IPS-18a (cell line): ENCODE measurements around the gene ZNF708.
"Not testable (repeated sequence)": the region's sequence is repeated elsewhere in the genome, so short reads cannot be mapped to it uniquely, and the experiment has no call there.

ENCODE experiments used
- H3K27ac ChIP-seq: one replicate; pipeline ENCODE4 v1.5.1; 2013; ENCODE audit warnings: low read length
- H3K27me3 ChIP-seq: one replicate; pipeline ENCODE4 v1.6.1; 2013; ENCODE audit warnings: mild to moderate bottlenecking, low read length; ENCODE audit not compliant: control insufficient read depth, insufficient read depth
- H3K36me3 ChIP-seq: one replicate; pipeline ENCODE4 v1.6.1; 2013; ENCODE audit warnings: low read depth, low read length; ENCODE audit not compliant: control insufficient read depth
- H3K4me1 ChIP-seq: one replicate; pipeline ENCODE4 v1.6.1; 2013; ENCODE audit warnings: low read depth, low read length; ENCODE audit not compliant: control insufficient read depth
- H3K4me3 ChIP-seq: one replicate; pipeline ENCODE4 v1.5.1; 2013; ENCODE audit warnings: low read length
- H3K9ac ChIP-seq: one replicate; pipeline ENCODE4 v1.6.1; 2013; ENCODE audit warnings: mild to moderate bottlenecking, low read length, moderate library complexity
- H3K9me3 ChIP-seq: one replicate; pipeline ENCODE4 v1.6.1; 2013; ENCODE audit warnings: low read depth, low read length; ENCODE audit not compliant: control insufficient read depth

ZNF708 gene

GRCh38 chr19:21321134-21321533 lies 8.1 kb downstream of the ZNF708 start:
- Histone ChIP-seq H3K9me3 (peaks cover 2% of the 10 kb centered on the region), H3K27ac (no peak overlapping the region), H3K36me3 (peaks cover 5% of the 10 kb centered on the region), H3K4me3 (no peak overlapping the region), H3K27me3 (no peaks in the 10 kb centered on the region), H3K9ac (no peak overlapping the region), H3K4me1 (peaks cover 7% of the 10 kb centered on the region)

GRCh38 chr19:21317821-21318220 lies 11.4 kb downstream of the ZNF708 start:
- Histone ChIP-seq H3K4me3 (no peak overlapping the region), H3K9me3 (no peaks in the 10 kb centered on the region), H3K27me3 (no peaks in the 10 kb centered on the region), H3K4me1 (no peaks in the 10 kb centered on the region), H3K9ac (no peak overlapping the region), H3K36me3 (peaks cover 6% of the 10 kb centered on the region), H3K27ac (no peak overlapping the region)

- H3K9me3 ChIP-seq, result no peaks in the 10 kb centered on the region
- no peak overlapping the region for H3K4me3 ChIP-seq
- H3K27ac ChIP-seq, result no peak overlapping the region
- no peaks in the 10 kb centered on the region for H3K4me1 ChIP-seq
- no peaks in the 10 kb centered on the region for H3K27me3 ChIP-seq
- H3K36me3 ChIP-seq, result peaks cover 9% of the 10 kb centered on the region
- H3K9ac ChIP-seq, result no peak overlapping the region
Measured at GRCh38 chr19:21314676-21315075, 14.5 kb downstream of the ZNF708 start.

- not testable (repeated sequence) for H3K9ac ChIP-seq, H3K27ac ChIP-seq, H3K4me3 ChIP-seq, H3K9me3 ChIP-seq, H3K27me3 ChIP-seq, H3K4me1 ChIP-seq
- H3K36me3 ChIP-seq, result peaks cover 12% of the 10 kb centered on the region
Measured at GRCh38 chr19:21312807-21313206, 16.4 kb downstream of the ZNF708 start.

GRCh38 chr19:21308773-21309172 lies 20.4 kb downstream of the ZNF708 start:
- no peak overlapping the region for H3K4me3 ChIP-seq
- no peaks in the 10 kb centered on the region for H3K9me3 ChIP-seq
- peaks cover 26% of the 10 kb centered on the region for H3K36me3 ChIP-seq
- no peaks in the 10 kb centered on the region for H3K4me1 ChIP-seq
- no peak overlapping the region for H3K9ac ChIP-seq
- H3K27ac ChIP-seq, result no peak overlapping the region
- no peaks in the 10 kb centered on the region for H3K27me3 ChIP-seq

- not testable (repeated sequence) for H3K27me3 ChIP-seq
Measured at GRCh38 chr19:21306881-21307479, 22.2 kb downstream of the ZNF708 start.

GRCh38 chr19:21293768-21294167 lies 35.4 kb downstream of the ZNF708 start:
- H3K36me3 ChIP-seq, result peaks cover 34% of the 10 kb centered on the region
- not testable (repeated sequence) for H3K27ac ChIP-seq, H3K9ac ChIP-seq, H3K27me3 ChIP-seq, H3K4me3 ChIP-seq, H3K4me1 ChIP-seq
- peaks cover 68% of the 10 kb centered on the region for H3K9me3 ChIP-seq

More at GRCh38 chr19:21306881-21307479, 22.2 kb downstream of the ZNF708 start:
- H3K4me1 ChIP-seq, H3K9ac ChIP-seq, H3K9me3 ChIP-seq, H3K27ac ChIP-seq, H3K4me3 ChIP-seq: not testable (repeated sequence)
- peaks cover 30% of the 10 kb centered on the region for H3K36me3 ChIP-seq

GRCh38 chr19:21269813-21270212 lies 59.4 kb downstream of the ZNF708 start:
- H3K9ac ChIP-seq, result no peak overlapping the region
- H3K36me3 ChIP-seq, result no peaks in the 10 kb centered on the region
- no peak overlapping the region for H3K27ac ChIP-seq
- no peaks in the 10 kb centered on the region for H3K27me3 ChIP-seq
- H3K4me1 ChIP-seq, result no peaks in the 10 kb centered on the region
- H3K4me3 ChIP-seq, result no peak overlapping the region
- H3K9me3 ChIP-seq, result peaks cover 27% of the 10 kb centered on the region

- Histone ChIP-seq H3K9me3 (peaks cover 27% of the 10 kb centered on the region), H3K4me1 (no peaks in the 10 kb centered on the region), H3K9ac (no peak overlapping the region), H3K36me3 (no peaks in the 10 kb centered on the region), H3K27me3 (no peaks in the 10 kb centered on the region), H3K4me3 (no peak overlapping the region), H3K27ac (no peak overlapping the region)
Measured at GRCh38 chr19:21264891-21265290, 64.3 kb downstream of the ZNF708 start.

- Histone ChIP-seq H3K4me3 (no peak overlapping the region), H3K36me3 (no peaks in the 10 kb centered on the region), H3K27me3 (no peaks in the 10 kb centered on the region), H3K9me3 (peaks cover 24% of the 10 kb centered on the region), H3K4me1 (no peaks in the 10 kb centered on the region), H3K27ac (no peak overlapping the region), H3K9ac (no peak overlapping the region)
Measured at GRCh38 chr19:21264416-21264815, 64.8 kb downstream of the ZNF708 start.

GRCh38 chr19:21260848-21261381 lies 68.3 kb downstream of the ZNF708 start:
- H3K36me3 ChIP-seq, H3K27me3 ChIP-seq, H3K4me3 ChIP-seq, H3K9ac ChIP-seq, H3K4me1 ChIP-seq, H3K27ac ChIP-seq: not testable (repeated sequence)
- H3K9me3 ChIP-seq, result peaks cover 17% of the 10 kb centered on the region

- Histone ChIP-seq H3K36me3 (no peaks in the 10 kb centered on the region), H3K4me1 (no peaks in the 10 kb centered on the region), H3K27me3 (no peaks in the 10 kb centered on the region), H3K9me3 (peaks cover 17% of the 10 kb centered on the region), H3K27ac (no peak overlapping the region), H3K4me3 (no peak overlapping the region), H3K9ac (no peak overlapping the region)
Measured at GRCh38 chr19:21260164-21260847, 68.9 kb downstream of the ZNF708 start.
